K562 (cell line): Measurements from ENCODE around the gene GJA4. TPM values are rescaled to one million over a fixed set of nuclear protein-coding genes. Genes with fewer than 3 reads are reported as not detected.

ENCODE experiments used
- ATAC-seq: fragments of 200-7000 bp; cut with Tn5 transposase; 3 replicates; pipeline ENCODE4 v1.9.1; 2020; ENCODE audit warnings: moderate library complexity
- BruUV-seq: library from RNA; stranded (reverse); fragments of 400-500 nt; replicated peaks from 2 replicates; lab custom pipeline; 2021; lab: Mats Ljungman, UMichigan
- CTCF ChIA-PET: fragments of 300-600 bp; formaldehyde crosslinking; extraction: SDS; loops from one replicate; lab custom pipeline; 2021; ENCODE audit warnings: low intra/inter-chr PET ratio; lab: Yijun Ruan, JAX
- POLR2A ChIA-PET: fragments of 300-600, 350-650 bp; sonication (Branson Sonifier 250); formaldehyde crosslinking; extraction: SDS; loops from one replicate; lab custom pipeline; 2021; ENCODE audit warnings: antibody characterized with exemption, inconsistent platforms; lab: Yijun Ruan, JAX
- DNase-seq, 4 experiments: peaks; one replicate each; pipeline versions ENCODE4 v3.0.0 to v3.0.0-alpha.2; 2011 to 2018; ENCODE audit warnings: low spot score in 3 of 4, mixed read lengths in 3 of 4; ENCODE audit errors: extremely low read depth in 1 of 4
- FAIRE-seq: peaks from 2 replicates; lab custom pipeline; 2011; peaks lifted over from hg19 to GRCh38; lab: Jason Lieb, UNC
- H2AFZ ChIP-seq: 2 replicates; pipeline ENCODE4 v1.6.0; 2011; ENCODE audit warnings: low read depth, low read length, control low read depth, inconsistent platforms
- H3K27ac ChIP-seq: fragments of 200-600 bp; 3 replicates; pipeline ENCODE4 v1.8.0; 2011; ENCODE audit warnings: low read depth, mild to moderate bottlenecking, control low read depth, inconsistent platforms, low read length, moderate library complexity, mixed read lengths; ENCODE audit errors: extremely low read depth
- H3K27me3 ChIP-seq, 2 experiments: fragments of 300-600 bp in 1 of 2; 2 replicates in 1 of 2; 3 replicates in 1 of 2; pipeline versions ENCODE4 v1.6.0 to v1.8.0; 2011; ENCODE audit warnings: inconsistent platforms in 2 of 2, low read length in 2 of 2, mild to moderate bottlenecking in 1 of 2, mixed read lengths in 1 of 2, moderate library complexity in 1 of 2; ENCODE audit not compliant: control insufficient read depth in 2 of 2, insufficient read depth in 2 of 2
- H3K36me3 ChIP-seq: fragments of 300-600 bp; 3 replicates; pipeline ENCODE4 v1.8.0; 2011; ENCODE audit warnings: mild to moderate bottlenecking, low read length, inconsistent platforms; ENCODE audit not compliant: control insufficient read depth, insufficient read depth
- H3K4me1 ChIP-seq, 2 experiments: fragments of 200-600 bp in 1 of 2; replicated peaks in 1 of 2; 2 replicates in 1 of 2; 3 replicates in 1 of 2; pipeline versions ENCODE4 v1.5.1 to v1.8.0; 2011; ENCODE audit warnings: inconsistent platforms in 2 of 2, low read length in 2 of 2, mild to moderate bottlenecking in 1 of 2, mixed read lengths in 1 of 2, moderate library complexity in 1 of 2; ENCODE audit not compliant: control insufficient read depth in 2 of 2, insufficient read depth in 2 of 2
- H3K4me2 ChIP-seq: 2 replicates; pipeline ENCODE4 v1.6.1; 2011; ENCODE audit warnings: low read length, control low read depth, inconsistent platforms, mixed read lengths; ENCODE audit not compliant: insufficient read depth
- H3K4me3 ChIP-seq: fragments of 200-600 bp; sonication (generic), shearing (Covaris generic); 2 replicates; pipeline ENCODE4 v1.5.1; 2016; ENCODE audit warnings: control low read depth, inconsistent platforms
- H3K79me2 ChIP-seq: fragments of 200-600 bp; 3 replicates; pipeline ENCODE4 v1.8.0; 2011; ENCODE audit warnings: low read length, inconsistent platforms; ENCODE audit not compliant: control insufficient read depth, insufficient read depth
- H3K9ac ChIP-seq, 2 experiments: 2 replicates each; pipeline versions ENCODE4 v1.6.0 to v1.6.1; 2011; ENCODE audit warnings: low read depth in 2 of 2, low read length in 2 of 2, control low read depth in 1 of 2, inconsistent platforms in 1 of 2, mild to moderate bottlenecking in 1 of 2, mixed read lengths in 1 of 2; ENCODE audit not compliant: insufficient read depth in 1 of 2
- H3K9me1 ChIP-seq: one replicate; pipeline ENCODE4 v1.6.0; 2011; ENCODE audit warnings: inconsistent platforms, mild to moderate bottlenecking, low read length, moderate library complexity; ENCODE audit not compliant: control insufficient read depth, insufficient read depth
- H3K9me3 ChIP-seq: replicated peaks from 2 replicates; pipeline ENCODE4 v1.5.1; 2011; ENCODE audit warnings: low read depth, low read length, inconsistent platforms; ENCODE audit not compliant: control insufficient read depth, insufficient read depth
- H4K20me1 ChIP-seq: replicated peaks from 2 replicates; pipeline ENCODE4 v1.6.1; 2011; ENCODE audit warnings: low read length, inconsistent platforms, mixed read lengths; ENCODE audit not compliant: control insufficient read depth, insufficient read depth
- E2F3 ChIP-seq: fragments of 250-450 bp; sonication (Bioruptor Pico); IDR thresholded peaks from 2 replicates; pipeline ENCODE4 v1.4.0; 2020; ENCODE audit warnings: mild to moderate bottlenecking
- NBN ChIP-seq: fragments of 450-650 bp; IDR thresholded peaks from 2 replicates; pipeline ENCODE4 v1.6.1; 2016; ENCODE audit warnings: low read depth, mild to moderate bottlenecking
- NCOA6 ChIP-seq: fragments of 450-650 bp; IDR thresholded peaks from 2 replicates; pipeline ENCODE4 v1.6.1; 2017; ENCODE audit warnings: mild to moderate bottlenecking
- SMARCC2 ChIP-seq: fragments of 450-650 bp; IDR thresholded peaks from 2 replicates; pipeline ENCODE4 v1.6.1; 2017; ENCODE audit warnings: antibody characterized with exemption, moderate library complexity, mild to moderate bottlenecking, low read depth
- SMARCE1 ChIP-seq: fragments of 450-650 bp; IDR thresholded peaks from 2 replicates; pipeline ENCODE4 v1.7.1; 2016; ENCODE audit warnings: mild to moderate bottlenecking
- STAT5B ChIP-seq: fragments of 250-450 bp; sonication (Bioruptor Pico); IDR thresholded peaks from 2 replicates; pipeline ENCODE4 v1.8.0; 2021; ENCODE audit warnings: mild to moderate bottlenecking, inconsistent platforms
- TAF9B ChIP-seq: fragments of 450-650 bp; IDR thresholded peaks from 2 replicates; pipeline ENCODE4 v1.6.1; 2018; ENCODE audit warnings: mild to moderate bottlenecking; ENCODE audit not compliant: partially characterized antibody
- THRA ChIP-seq: fragments of 450-650 bp; IDR thresholded peaks from 2 replicates; pipeline ENCODE4 v1.6.1; 2017; ENCODE audit warnings: mild to moderate bottlenecking, moderate library complexity
- ZNF444 ChIP-seq: fragments of 250-450 bp; sonication (Bioruptor Pico); IDR thresholded peaks from 2 replicates; pipeline ENCODE4 v1.4.0; 2020; ENCODE audit warnings: mild to moderate bottlenecking, moderate library complexity
- ZNF592 ChIP-seq: fragments of 450-650 bp; IDR thresholded peaks from 2 replicates; pipeline ENCODE4 v1.6.1; 2017; ENCODE audit warnings: antibody characterized with exemption, mild to moderate bottlenecking
- WGBS: fragments of 100-300 bp; shearing (Covaris generic); methylation state at CpG from one replicate; pipeline ENCODE4 v1.1.6; 2016; ENCODE audit warnings: low coverage, mixed read lengths; ENCODE audit not compliant: insufficient coverage; ENCODE audit errors: missing lambda C conversion rate; 5-methylcytosine and 5-hydroxymethylcytosine counted together
- in situ Hi-C: fragments of 300-500 bp; cut with MboI; formaldehyde crosslinking; loops from 4 replicates; pipeline ENCODE4 v1.15.0; 2018; ENCODE audit warnings: inconsistent platforms, mixed read lengths
- intact Hi-C: fragments of 100-400 bp; cut with micrococcal nuclease; formaldehyde crosslinking; loops from 2 replicates; pipeline ENCODE4 v1.14.2; 2022
- polyA plus RNA-seq, 8 experiments: library from polyadenylated mRNA; depleted of rRNA in 4 of 8; stranded (reverse) in 5 of 8; unstranded in 3 of 8; fragments of >200 nt; fragmentation: Nextera tagmentation in 2 of 8; fragmentation: Illumina TruSeq in 1 of 8; extraction: Ambion mirVana in 2 of 8; extraction: Trizol in 1 of 8; gene quantifications; 2 replicates each; pipeline versions ENCODE4 v1.2.1 to v1.2.3, GENCODE V29; 2011 to 2014; ENCODE audit warnings: inconsistent platforms in 1 of 8, missing spikeins in 1 of 8
- total RNA-seq, 7 experiments: library from RNA; depleted of rRNA in 6 of 7; stranded (reverse); fragments of >200 nt in 6 of 7; fragmentation: Illumina TruSeq in 2 of 7; extraction: Trizol in 2 of 7; gene quantifications; 2 replicates each; pipeline versions ENCODE4 v1.2.1 to v1.2.3, GENCODE V29; 2011 to 2021; ENCODE audit warnings: low replicate concordance in 1 of 7
- TF ChIP-seq, protein P1 (sequence below): sonication (generic); formaldehyde crosslinking; IDR thresholded peaks from 2 replicates; pipeline ENCODE4 v1.8.1; 2022; ENCODE audit warnings: missing genetic modification reagents
- TF ChIP-seq, protein P2 (sequence below), 2 experiments: fragments of 450-650 bp in 1 of 2; sonication (generic) in 1 of 2; formaldehyde crosslinking; conservative IDR thresholded peaks; 2 replicates each; pipeline versions ENCODE4 v1.4.0 to v1.8.1; 2020 to 2022; ENCODE audit warnings: mild to moderate bottlenecking in 1 of 2, missing genetic modification reagents in 1 of 2
- TF ChIP-seq, protein P3 (sequence below): fragments of 450-650 bp; IDR thresholded peaks from 2 replicates; pipeline ENCODE4 v1.6.1; 2018; ENCODE audit warnings: mild to moderate bottlenecking, low read depth; ENCODE audit not compliant: partially characterized antibody

GJA4 gene
- total and polyA plus RNA-seq, 9 of the 15 experiments (the other 6 are each of a cell fraction or from before 2014, with no cell fraction given), result 0.16 to 0.24 TPM; not detected in 7

GRCh38 chr1:34763142-34763781, 29.5 kb upstream of the GJA4 start:
- H3K27me3 ChIP-seq, result peaks cover 20 to 48% of the 10 kb centered on the region in 2 experiments; a peak in 4 of 5 replicates
- H3K4me2 ChIP-seq, result no peak overlapping the region
- no TSS peak for BruUV-seq
- H3K4me3 ChIP-seq, result no peak overlapping the region
- no peaks in the 10 kb centered on the region for H3K36me3 ChIP-seq
- POLR2A ChIA-PET, result no interaction called here
- intact Hi-C loops, result no loop called here
- H4K20me1 ChIP-seq, result peaks cover 5% of the 10 kb centered on the region; the same call in 1 of the 2 replicates
- no peaks in the 10 kb centered on the region for H3K79me2 ChIP-seq
- H3K9ac ChIP-seq, result no peak overlapping the region
- DNase-seq (no peak), ATAC-seq (no peak), FAIRE-seq (no peak)
- CTCF ChIA-PET, result no interaction called here
- H3K27ac ChIP-seq, result no peak overlapping the region
- in situ Hi-C loops, result no loop called here
- no peaks in the 10 kb centered on the region for H3K9me3 ChIP-seq
- no peaks in the 10 kb centered on the region for H3K9me1 ChIP-seq
- H2AFZ ChIP-seq, result no peak overlapping the region
- whole genome bisulfite sequencing, result under 1% methylated on average over 8 of the region's 8 CpGs
- peaks cover 0 to 4% of the 10 kb centered on the region in 2 experiments; a peak in 1 of 5 replicates for H3K4me1 ChIP-seq
- TF ChIP-seq, protein P1, sequence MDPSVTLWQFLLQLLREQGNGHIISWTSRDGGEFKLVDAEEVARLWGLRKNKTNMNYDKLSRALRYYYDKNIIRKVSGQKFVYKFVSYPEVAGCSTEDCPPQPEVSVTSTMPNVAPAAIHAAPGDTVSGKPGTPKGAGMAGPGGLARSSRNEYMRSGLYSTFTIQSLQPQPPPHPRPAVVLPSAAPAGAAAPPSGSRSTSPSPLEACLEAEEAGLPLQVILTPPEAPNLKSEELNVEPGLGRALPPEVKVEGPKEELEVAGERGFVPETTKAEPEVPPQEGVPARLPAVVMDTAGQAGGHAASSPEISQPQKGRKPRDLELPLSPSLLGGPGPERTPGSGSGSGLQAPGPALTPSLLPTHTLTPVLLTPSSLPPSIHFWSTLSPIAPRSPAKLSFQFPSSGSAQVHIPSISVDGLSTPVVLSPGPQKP, result no peak
- TF ChIP-seq TAF9B, result no peak
- no peak for TF ChIP-seq NCOA6
- TF ChIP-seq ZNF444 (CRISPR knock-in tag), result no peak
- TF ChIP-seq, protein P2, sequence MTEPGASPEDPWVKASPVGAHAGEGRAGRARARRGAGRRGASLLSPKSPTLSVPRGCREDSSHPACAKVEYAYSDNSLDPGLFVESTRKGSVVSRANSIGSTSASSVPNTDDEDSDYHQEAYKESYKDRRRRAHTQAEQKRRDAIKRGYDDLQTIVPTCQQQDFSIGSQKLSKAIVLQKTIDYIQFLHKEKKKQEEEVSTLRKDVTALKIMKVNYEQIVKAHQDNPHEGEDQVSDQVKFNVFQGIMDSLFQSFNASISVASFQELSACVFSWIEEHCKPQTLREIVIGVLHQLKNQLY (CRISPR knock-in tag; conservative IDR thresholded peaks at IDR 0.05), result no peak
- no peak for TF ChIP-seq NBN
- TF ChIP-seq STAT5B (CRISPR knock-in tag), result no peak
- no peak for TF ChIP-seq THRA
- TF ChIP-seq E2F3, result no peak
- TF ChIP-seq, protein P3, sequence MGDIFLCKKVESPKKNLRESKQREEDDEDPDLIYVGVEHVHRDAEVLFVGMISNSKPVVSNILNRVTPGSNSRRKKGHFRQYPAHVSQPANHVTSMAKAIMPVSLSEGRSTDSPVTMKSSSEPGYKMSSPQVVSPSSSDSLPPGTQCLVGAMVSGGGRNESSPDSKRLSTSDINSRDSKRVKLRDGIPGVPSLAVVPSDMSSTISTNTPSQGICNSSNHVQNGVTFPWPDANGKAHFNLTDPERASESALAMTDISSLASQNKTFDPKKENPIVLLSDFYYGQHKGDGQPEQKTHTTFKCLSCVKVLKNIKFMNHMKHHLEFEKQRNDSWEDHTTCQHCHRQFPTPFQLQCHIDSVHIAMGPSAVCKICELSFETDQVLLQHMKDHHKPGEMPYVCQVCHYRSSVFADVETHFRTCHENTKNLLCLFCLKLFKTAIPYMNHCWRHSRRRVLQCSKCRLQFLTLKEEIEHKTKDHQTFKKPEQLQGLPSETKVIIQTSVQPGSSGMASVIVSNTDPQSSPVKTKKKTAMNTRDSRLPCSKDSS, result no peak
- no peak for TF ChIP-seq SMARCC2
- no peak for TF ChIP-seq ZNF592
- no peak for TF ChIP-seq SMARCE1
